SKM-1 treated with dmso at 0.1 percent for 144 hours (cell line): ENCODE data around the gene RIC8B.
"Not testable (repeated sequence)": the region's sequence is repeated elsewhere in the genome, so short reads cannot be mapped to it uniquely, and the experiment has no call there.

Experiments
- DNase-seq: peaks from one replicate; lab custom pipeline; 2025; ENCODE audit not compliant: unreplicated experiment; lab: John Stamatoyannopoulos, UW

RIC8B gene

GRCh38 chr12:106897981-106898901 is 123.8 kb downstream of the RIC8B start:
- DNase-seq, result no peak

GRCh38 chr12:106900554-106900953 is 126.1 kb downstream of the RIC8B start:
- DNase-seq, result no peak

- DNase-seq, result no peak
These were observed 126.8 kb downstream of the RIC8B start for GRCh38 chr12:106901276-106901675.

GRCh38 chr12:106902053-106902452 is 127.6 kb downstream of the RIC8B start:
- no peak for DNase-seq

- DNase-seq, result no peak
These were observed 128.9 kb downstream of the RIC8B start for GRCh38 chr12:106903241-106903945.

- no peak for DNase-seq
These were observed 132.2 kb downstream of the RIC8B start for GRCh38 chr12:106906715-106907114.

GRCh38 chr12:106907411-106907810 is 132.9 kb downstream of the RIC8B start:
- DNase-seq, result no peak

GRCh38 chr12:106907846-106908245 is 133.4 kb downstream of the RIC8B start:
- no peak for DNase-seq

GRCh38 chr12:106908561-106908960 is 134.1 kb downstream of the RIC8B start:
- no peak for DNase-seq

GRCh38 chr12:106910202-106910601 is 135.7 kb downstream of the RIC8B start:
- DNase-seq, result peak; percentile 27

GRCh38 chr12:106911581-106911980 is 137.1 kb downstream of the RIC8B start:
- DNase-seq, result no peak

- DNase-seq, result no peak
These were observed 139.0 kb downstream of the RIC8B start for GRCh38 chr12:106913456-106913855.

- no peak for DNase-seq
These were observed 140.5 kb downstream of the RIC8B start for GRCh38 chr12:106914796-106915634.

- DNase-seq, result no peak
These were observed 141.1 kb downstream of the RIC8B start for GRCh38 chr12:106915635-106916026.

- no peak for DNase-seq
These were observed 143.0 kb downstream of the RIC8B start for GRCh38 chr12:106917503-106917902.

- DNase-seq, result no peak
These were observed 144.3 kb downstream of the RIC8B start for GRCh38 chr12:106918746-106919145.

GRCh38 chr12:106919910-106920544 is 145.5 kb downstream of the RIC8B start:
- DNase-seq, result peak; percentile 26

GRCh38 chr12:106921976-106922375 is 147.5 kb downstream of the RIC8B start:
- DNase-seq, result not testable (repeated sequence)

- DNase-seq, result not testable (repeated sequence)
These were observed 149.1 kb downstream of the RIC8B start for GRCh38 chr12:106923594-106923993.

- DNase-seq, result no peak
These were observed 149.9 kb downstream of the RIC8B start for GRCh38 chr12:106924268-106924861.
